A549 (cell line): ENCODE measurements around the gene GOPC.

Experiments used
- CBX8 ChIP-seq: fragments of 200-600 bp; sonication (generic); IDR thresholded peaks from 2 replicates; pipeline ENCODE4 v1.6.1; 2016
- CEBPB ChIP-seq, 2 experiments: fragments of >200 bp in 1 of 2; sonication (Bioruptor Twin) in 1 of 2; formaldehyde crosslinking in 1 of 2; IDR thresholded peaks; 2 replicates each; pipeline ENCODE4 v1.6.1; 2012 to 2016
- JUN ChIP-seq, 2 experiments: fragments of >200 bp; sonication (Bioruptor Twin); formaldehyde crosslinking; IDR thresholded peaks; 2 replicates in 1 of 2; 3 replicates in 1 of 2; pipeline ENCODE4 v1.6.1; 2016 to 2017
- NPAS2 ChIP-seq: fragments of 250-450 bp; sonication (Bioruptor Pico); IDR thresholded peaks from 2 replicates; pipeline ENCODE4 v1.8.0; 2022; ENCODE audit warnings: mild to moderate bottlenecking, moderate library complexity, borderline replicate concordance
- POLR2A ChIP-seq: IDR thresholded peaks from 2 replicates; pipeline ENCODE4 v1.6.1; 2012; ENCODE audit warnings: mild to moderate bottlenecking, low read length
- RCOR1 ChIP-seq: fragments of 150-350 bp; IDR thresholded peaks from 2 replicates; pipeline ENCODE4 v1.6.1; 2014; ENCODE audit warnings: antibody characterized with exemption, low read length, low read depth
- RFX5 ChIP-seq: fragments of 450-650 bp; IDR thresholded peaks from 2 replicates; pipeline ENCODE4 v1.7.1; 2014; ENCODE audit warnings: antibody characterized with exemption, mild to moderate bottlenecking, moderate library complexity
- ZSCAN20 ChIP-seq: fragments of 250-450 bp; sonication (Bioruptor Pico); IDR thresholded peaks from 2 replicates; pipeline ENCODE4 v1.8.0; 2022; ENCODE audit warnings: mild to moderate bottlenecking, moderate library complexity
- TF ChIP-seq, protein P1 (sequence below): fragments of 150-350 bp; IDR thresholded peaks from 2 replicates; pipeline ENCODE4 v1.6.1; 2014; ENCODE audit warnings: low read depth, mild to moderate bottlenecking, low read length
- TF ChIP-seq, protein P2 (sequence below): fragments of >200 bp; sonication (Bioruptor Twin); formaldehyde crosslinking; IDR thresholded peaks from 3 replicates; pipeline ENCODE4 v1.5.1; 2016

DNA sequence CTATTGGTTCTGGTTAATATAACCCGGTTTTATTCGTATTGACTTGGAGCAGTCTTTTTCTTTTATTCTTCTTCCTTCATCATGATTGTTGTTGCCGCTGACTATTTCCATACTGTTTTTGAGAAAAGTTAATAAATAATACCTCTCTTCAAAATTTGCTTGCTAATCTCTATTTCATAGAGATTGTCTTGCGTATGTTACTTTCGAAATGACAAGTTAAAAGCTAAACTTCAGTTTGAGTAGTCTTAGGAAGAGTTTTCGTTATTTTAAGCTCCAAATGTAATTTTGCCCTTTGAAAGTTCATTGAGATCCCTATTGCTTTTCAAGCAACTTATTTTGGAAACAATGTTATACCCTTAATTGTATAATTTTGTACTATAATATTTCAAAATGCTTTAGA is 83.4 kb downstream of the GOPC start:
- TF ChIP-seq RFX5, result no peak
- TF ChIP-seq NPAS2 (CRISPR knock-in tag), result no peak
- no peak for TF ChIP-seq ZSCAN20 (CRISPR knock-in tag)
- TF ChIP-seq, protein P1, sequence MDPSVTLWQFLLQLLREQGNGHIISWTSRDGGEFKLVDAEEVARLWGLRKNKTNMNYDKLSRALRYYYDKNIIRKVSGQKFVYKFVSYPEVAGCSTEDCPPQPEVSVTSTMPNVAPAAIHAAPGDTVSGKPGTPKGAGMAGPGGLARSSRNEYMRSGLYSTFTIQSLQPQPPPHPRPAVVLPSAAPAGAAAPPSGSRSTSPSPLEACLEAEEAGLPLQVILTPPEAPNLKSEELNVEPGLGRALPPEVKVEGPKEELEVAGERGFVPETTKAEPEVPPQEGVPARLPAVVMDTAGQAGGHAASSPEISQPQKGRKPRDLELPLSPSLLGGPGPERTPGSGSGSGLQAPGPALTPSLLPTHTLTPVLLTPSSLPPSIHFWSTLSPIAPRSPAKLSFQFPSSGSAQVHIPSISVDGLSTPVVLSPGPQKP, result no peak
- TF ChIP-seq, protein P2, sequence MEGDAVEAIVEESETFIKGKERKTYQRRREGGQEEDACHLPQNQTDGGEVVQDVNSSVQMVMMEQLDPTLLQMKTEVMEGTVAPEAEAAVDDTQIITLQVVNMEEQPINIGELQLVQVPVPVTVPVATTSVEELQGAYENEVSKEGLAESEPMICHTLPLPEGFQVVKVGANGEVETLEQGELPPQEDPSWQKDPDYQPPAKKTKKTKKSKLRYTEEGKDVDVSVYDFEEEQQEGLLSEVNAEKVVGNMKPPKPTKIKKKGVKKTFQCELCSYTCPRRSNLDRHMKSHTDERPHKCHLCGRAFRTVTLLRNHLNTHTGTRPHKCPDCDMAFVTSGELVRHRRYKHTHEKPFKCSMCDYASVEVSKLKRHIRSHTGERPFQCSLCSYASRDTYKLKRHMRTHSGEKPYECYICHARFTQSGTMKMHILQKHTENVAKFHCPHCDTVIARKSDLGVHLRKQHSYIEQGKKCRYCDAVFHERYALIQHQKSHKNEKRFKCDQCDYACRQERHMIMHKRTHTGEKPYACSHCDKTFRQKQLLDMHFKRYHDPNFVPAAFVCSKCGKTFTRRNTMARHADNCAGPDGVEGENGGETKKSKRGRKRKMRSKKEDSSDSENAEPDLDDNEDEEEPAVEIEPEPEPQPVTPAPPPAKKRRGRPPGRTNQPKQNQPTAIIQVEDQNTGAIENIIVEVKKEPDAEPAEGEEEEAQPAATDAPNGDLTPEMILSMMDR, result no peak
- no peak for TF ChIP-seq JUN (IDR thresholded peaks at IDR 0.05)
- TF ChIP-seq CEBPB (IDR thresholded peaks at IDR 0.05), result no peak
- TF ChIP-seq POLR2A, result no peak
- no peak for TF ChIP-seq RCOR1
- no peak for TF ChIP-seq CBX8
